HG02852 (cell line): Measurements from ENCODE around the gene MUCL3.
"Not testable (repeated sequence)": the region's sequence is repeated elsewhere in the genome, so short reads cannot be mapped to it uniquely, and the experiment has no call there.

Experiments used
- ATAC-seq: cut with Tn5 transposase; IDR thresholded peaks from one replicate; pipeline ENCODE4 v1.9.1; 2021; ENCODE audit warnings: mild to moderate bottlenecking, moderate library complexity; ENCODE audit not compliant: unreplicated experiment

MUCL3 gene

DNA sequence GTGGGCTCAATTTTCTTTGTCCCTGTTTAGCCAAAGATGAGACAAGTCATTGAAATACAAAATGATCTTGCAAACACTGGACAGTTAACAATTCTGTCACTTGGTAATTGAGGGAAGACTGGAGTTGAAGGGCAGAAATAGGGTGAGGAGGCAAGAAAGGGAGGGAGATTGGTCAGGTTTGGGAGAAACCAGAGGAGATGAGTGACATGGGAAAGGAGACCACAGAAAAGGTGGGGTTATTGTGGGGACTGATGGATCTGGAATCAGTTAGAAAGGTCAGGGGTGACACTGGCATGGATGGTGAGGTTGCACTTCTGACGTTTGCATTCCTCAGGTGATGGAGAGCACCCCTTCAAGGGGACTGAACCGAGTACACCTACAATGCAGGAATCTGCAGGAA is 32.1 kb upstream of the MUCL3 start:
- no peak for ATAC-seq

GRCh38 chr6:30910473-30910872 is 30.3 kb upstream of the MUCL3 start:
- not testable (repeated sequence) for ATAC-seq

- ATAC-seq = no peak
Observed at GRCh38 chr6:30912746-30913520, 27.8 kb upstream of the MUCL3 start.

DNA sequence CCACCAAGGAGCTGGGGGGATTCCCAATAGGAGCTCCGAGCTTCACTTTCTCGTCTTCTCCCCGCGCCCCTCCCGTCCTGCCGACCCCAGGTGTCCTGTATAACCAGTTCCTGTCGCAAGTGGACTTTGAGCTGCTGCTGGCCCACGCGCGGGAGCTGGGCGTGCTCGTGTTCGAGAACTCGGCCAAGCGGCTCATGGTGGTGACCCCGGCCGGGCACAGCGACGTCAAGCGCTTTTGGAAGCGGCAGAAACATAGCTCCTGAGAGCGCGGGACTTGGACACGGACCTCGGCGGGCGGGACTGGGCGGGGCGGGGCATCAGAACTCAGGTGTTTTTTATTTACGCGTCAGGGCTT is 27.1 kb upstream of the MUCL3 start:
- ATAC-seq = peak; percentile 20

DNA sequence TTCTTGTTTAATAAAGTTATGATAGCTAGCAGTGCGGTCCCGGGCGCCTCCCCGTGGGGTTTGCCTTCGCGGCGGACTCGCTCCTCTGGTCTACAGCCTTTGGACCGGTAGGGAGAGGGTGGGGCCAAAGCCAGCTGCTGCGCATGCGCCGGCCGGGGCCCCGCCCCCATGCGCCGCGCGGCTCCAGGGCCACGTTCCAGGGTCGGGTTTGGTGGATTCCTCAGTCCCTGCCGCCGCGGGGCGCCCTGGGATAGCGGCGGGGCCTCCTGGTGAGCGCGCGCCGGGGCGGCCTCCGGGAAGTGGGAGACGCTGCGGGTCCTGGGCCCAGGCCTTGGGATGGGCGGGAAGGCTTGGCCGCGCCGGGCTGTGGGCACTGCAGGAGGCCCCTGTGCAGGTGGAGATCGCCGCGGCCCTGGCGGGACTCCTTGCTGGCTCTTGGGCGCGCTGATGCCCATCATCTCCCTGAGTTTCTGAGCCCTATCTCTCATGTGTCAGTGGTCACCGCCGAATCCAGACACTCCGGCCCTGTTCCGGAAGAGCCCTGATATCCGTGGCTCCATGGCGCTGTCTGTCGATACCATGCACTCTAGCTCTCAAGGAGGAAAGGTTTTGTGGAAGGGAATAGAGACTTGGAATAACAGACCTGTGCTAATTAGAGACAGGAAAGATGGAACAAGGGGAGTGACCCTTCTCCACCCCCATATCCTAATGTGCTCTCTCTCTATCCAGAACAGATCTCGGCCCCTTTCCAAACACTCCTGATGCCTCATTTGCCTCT is 26.5 kb upstream of the MUCL3 start, which contains the start of gene VARS2:
TSS of gene VARS2 (plus strand) at position 163 of the 778 bp plus-strand sequence. CDS start at position 762, 599 bp downstream.
- peak; percentile 90 for ATAC-seq

DNA sequence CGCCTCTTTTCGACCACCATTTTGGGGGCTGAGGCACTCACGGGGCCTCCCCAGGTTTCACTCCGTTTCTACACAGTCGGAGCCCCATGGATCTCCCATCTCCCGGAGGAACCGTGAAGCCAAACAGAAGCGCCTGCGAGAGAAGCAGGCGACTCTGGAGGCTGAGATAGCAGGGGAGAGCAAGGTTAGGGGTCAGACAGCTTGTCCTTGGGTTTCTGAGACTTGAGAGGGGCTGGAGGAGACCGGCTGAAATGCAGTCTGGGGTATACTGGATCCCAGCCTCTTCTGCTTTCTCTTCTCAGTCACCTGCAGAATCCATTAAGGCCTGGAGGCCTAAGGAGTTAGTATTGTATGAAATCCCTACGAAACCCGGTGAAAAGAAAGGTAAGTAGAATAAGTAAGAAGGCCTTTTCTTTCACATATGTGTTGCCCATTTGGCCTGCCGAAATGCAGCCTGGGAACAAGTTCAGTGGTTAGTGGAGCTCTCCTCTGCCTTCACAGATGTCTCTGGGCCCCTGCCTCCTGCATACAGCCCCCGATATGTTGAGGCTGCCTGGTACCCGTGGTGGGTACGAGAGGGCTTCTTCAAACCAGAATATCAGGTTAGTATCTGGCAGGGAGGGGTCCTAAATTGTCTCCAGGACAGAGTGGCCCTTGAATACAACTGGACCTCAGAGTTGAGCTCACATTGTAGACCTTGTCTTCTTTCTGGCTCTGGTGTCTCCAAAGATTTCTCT is 25.8 kb upstream of the MUCL3 start:
- ATAC-seq = no peak

DNA sequence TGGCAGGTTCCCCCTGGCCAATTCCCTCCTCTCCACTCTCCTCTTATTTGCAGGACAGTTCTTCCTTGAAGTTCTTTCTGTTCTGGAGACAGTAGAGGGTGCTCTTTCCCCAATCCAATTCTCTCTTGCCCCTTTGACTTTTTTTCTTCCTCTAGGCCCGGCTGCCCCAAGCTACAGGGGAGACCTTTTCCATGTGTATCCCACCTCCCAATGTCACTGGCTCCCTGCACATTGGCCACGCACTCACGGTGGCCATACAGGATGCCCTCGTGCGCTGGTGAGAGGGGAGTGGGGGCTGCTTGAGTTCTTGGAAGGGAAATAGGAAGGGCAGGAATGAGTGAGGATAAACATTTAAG is 25.2 kb upstream of the MUCL3 start:
- no peak for ATAC-seq

DNA sequence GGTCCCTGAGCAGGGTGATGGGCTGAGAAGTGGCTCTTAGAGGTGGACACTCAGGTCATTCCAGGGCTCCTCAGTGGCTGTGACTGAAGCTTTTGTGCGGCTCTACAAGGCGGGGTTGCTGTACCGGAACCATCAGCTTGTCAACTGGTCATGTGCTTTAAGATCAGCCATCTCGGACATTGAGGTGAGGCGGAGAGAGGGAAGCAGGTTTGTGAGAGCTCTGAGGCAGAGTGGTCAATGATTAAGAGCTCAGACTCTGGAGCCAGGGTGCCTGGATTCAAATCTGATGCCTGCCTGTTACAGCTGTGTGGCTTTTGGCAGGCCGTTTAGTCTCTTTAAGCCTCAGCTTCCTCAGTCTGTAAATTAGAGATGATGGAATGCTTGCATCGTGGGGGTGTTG is 23.7 kb upstream of the MUCL3 start:
- ATAC-seq = no peak

GRCh38 chr6:30917487-30917886 is 23.3 kb upstream of the MUCL3 start:
- ATAC-seq = no peak

DNA sequence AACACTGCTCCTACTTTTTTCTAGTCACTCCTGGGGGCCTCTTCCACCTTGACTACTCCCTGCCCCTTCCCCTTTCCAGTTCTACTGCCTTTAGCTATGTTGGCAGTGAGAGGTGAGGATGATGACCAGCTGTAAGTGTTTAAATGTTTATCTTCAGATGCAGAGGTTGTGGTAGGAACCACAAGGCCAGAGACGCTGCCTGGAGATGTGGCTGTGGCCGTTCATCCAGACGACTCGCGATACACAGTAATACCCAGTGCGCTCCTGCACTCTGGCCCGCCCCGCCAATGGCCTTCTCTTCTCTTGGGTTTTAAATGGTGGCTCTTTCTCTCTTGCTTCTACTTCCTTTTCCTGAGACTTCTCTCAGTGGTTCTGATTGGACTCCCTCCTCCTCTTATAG is 22.1 kb upstream of the MUCL3 start:
- ATAC-seq = no peak

DNA sequence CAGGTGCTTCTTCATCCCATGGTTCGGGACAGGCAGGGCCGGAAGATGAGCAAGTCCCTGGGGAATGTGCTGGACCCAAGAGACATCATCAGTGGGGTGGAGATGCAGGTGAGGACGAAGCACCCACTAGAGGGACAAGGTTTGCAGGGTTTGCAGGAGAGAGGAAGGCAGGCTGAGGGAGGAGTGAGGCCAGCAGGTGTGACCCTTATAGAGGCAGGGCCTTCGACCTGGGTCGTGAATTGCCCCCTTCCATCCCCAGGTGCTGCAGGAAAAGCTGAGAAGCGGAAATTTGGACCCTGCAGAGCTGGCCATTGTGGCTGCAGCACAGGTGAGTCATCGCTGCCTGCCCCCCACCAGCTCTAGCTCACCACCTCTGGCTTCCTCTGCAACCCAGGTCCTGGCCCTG is 18.3 kb upstream of the MUCL3 start:
- ATAC-seq = no peak

DNA sequence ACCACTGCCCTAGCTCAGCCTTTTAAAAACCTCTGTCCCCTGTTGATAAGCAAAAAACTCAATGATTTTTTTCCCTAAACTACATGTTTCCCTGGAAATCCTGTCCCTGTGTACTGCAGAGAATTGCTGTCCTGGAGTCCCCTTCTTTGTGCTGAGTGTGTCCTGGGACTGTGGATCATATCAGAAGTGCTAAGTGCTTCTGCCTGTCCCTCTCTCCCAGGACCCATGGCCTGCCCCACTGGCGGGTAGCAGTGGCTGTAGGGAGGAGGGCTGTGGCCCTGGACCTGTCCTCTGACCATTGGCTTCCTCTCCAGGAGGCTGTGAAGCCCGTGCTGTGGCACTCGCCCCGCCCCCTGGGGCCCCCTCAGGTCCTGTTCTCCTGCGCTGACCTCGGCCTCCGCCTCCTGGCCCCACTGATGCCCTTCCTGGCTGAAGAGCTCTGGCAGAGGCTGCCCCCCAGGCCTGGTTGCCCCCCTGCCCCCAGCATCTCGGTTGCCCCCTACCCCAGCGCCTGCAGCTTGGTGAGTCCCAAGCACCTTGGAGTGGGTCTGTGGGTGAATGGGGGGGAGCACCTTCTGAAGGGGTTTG is 16.6 kb upstream of the MUCL3 start:
- not testable (repeated sequence) for ATAC-seq

DNA sequence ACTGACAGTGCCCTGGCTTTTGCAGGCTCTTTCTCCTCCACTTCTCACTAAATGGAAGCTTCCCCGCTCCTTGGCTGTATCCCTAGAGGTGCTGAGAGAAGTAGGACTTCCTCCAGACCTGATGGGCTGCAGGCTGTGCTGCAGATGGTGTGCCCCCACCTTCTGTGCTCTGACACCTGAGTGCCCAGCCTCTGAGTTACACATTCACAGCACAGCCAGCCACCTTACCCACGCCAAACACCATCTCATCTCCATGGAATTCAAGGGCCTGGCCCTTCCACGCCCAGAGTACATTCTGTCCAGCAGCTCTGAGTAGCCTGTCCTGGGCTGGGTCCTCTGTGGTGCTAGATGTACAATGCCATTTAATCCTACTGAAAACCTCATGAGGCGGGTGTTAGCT is 14.1 kb upstream of the MUCL3 start:
- no peak for ATAC-seq

DNA sequence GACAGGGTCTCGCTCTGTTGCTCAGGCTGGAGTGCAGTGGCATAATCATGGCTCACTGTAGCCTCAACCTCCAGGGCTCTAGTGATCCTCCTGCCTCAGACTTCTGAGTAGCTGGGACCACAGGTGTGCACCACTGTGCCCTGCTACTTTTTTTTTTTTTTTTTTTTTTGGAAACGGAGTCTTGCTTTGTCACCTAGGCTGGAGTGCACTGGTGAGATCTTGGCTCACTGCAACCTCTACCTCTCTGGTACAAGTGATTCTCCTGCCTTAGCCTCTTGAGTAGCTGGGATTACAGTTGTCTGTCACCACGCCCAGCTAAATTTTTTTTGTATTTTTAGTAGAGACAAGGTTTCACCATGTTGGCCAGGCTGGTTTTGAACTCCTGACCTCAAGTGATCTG is 13.7 kb upstream of the MUCL3 start:
- ATAC-seq = not testable (repeated sequence)

GRCh38 chr6:30928677-30929076 is 12.1 kb upstream of the MUCL3 start:
- no peak for ATAC-seq

DNA sequence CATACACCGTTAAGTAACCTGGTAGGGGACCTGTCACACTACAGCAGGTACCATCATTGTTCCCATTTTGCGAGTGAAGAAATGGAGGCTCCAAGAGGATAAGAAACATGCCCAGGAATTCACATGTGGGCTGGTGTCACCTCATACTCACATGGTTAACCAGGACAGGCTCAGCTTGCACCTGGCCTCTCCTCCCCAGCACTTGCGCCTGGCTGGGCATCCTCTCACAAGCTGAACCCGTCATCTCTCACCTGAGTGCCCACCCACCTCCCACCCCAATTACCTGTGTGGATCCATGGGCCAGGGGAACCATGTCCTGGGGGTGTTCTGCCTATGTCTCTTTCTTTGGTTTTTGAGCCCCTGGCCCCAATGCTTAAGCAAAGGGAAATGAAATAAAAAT is 10.3 kb upstream of the MUCL3 start:
- ATAC-seq = no peak

- ATAC-seq = no peak
Observed at GRCh38 chr6:30931272-30931671, 9.5 kb upstream of the MUCL3 start.

- no peak for ATAC-seq
Observed at GRCh38 chr6:30931969-30932645, 8.7 kb upstream of the MUCL3 start, which contains the start of gene SFTA2. SFTA2 (minus strand) TSS chr6:30932170; CDS start chr6:30932096, 74 bp downstream.

- ATAC-seq = no peak
Observed at GRCh38 chr6:30932665-30933365, 8.0 kb upstream of the MUCL3 start.

GRCh38 chr6:30935018-30935417 is 5.8 kb upstream of the MUCL3 start:
- ATAC-seq = no peak
